HG03139 (cell line): ENCODE results near the gene OSBP.
"Not testable (repeated sequence)": the region's sequence is repeated elsewhere in the genome, so short reads cannot be mapped to it uniquely, and the experiment has no call there.

ENCODE experiments used
- ATAC-seq: cut with Tn5 transposase; IDR thresholded peaks from one replicate; pipeline ENCODE4 v1.9.1; 2021; ENCODE audit not compliant: unreplicated experiment

The OSBP gene, protein sequence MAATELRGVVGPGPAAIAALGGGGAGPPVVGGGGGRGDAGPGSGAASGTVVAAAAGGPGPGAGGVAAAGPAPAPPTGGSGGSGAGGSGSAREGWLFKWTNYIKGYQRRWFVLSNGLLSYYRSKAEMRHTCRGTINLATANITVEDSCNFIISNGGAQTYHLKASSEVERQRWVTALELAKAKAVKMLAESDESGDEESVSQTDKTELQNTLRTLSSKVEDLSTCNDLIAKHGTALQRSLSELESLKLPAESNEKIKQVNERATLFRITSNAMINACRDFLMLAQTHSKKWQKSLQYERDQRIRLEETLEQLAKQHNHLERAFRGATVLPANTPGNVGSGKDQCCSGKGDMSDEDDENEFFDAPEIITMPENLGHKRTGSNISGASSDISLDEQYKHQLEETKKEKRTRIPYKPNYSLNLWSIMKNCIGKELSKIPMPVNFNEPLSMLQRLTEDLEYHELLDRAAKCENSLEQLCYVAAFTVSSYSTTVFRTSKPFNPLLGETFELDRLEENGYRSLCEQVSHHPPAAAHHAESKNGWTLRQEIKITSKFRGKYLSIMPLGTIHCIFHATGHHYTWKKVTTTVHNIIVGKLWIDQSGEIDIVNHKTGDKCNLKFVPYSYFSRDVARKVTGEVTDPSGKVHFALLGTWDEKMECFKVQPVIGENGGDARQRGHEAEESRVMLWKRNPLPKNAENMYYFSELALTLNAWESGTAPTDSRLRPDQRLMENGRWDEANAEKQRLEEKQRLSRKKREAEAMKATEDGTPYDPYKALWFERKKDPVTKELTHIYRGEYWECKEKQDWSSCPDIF

DNA sequence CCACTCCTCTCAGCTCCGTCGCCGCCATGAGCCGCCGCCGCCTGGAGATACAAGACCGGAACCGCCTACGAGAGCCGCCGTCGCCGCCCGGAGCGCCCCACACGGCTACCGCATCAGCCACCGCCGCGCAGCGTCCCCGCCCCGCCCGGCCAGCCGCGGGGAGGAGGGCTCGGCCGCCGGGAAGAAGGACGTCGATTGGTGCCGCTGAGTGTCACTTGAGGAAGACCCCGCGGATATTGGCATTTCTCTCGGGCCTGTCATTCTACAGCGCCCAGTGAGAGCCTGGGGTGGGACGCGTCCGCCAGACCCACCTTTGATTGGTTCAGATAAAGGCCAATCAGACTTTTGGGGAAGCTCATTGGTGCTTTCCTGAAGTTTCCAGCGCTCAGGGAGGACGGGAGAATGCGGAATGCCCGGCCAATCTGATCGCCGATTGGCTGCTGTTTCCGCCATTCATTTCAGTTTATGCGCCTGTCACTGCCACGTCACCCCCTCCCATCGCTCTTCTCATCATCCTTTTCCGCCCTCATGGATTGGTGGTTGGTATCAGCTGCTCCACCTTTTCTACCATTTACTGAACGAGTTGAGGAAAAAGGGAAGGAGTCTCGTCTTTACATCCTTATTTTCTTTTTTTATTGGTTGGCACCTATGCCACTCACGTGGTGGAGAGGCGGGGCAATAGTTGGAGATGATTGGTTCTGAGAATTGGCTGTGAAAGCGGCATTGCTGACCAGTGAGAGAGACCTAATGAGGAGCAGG lies at the start of gene OSBP:
TSS of gene OSBP (minus strand) at position 138 of the 759 bp plus-strand sequence. CDS start at position 28, 110 bp downstream.
- ATAC-seq, result peak; percentile 79

DNA sequence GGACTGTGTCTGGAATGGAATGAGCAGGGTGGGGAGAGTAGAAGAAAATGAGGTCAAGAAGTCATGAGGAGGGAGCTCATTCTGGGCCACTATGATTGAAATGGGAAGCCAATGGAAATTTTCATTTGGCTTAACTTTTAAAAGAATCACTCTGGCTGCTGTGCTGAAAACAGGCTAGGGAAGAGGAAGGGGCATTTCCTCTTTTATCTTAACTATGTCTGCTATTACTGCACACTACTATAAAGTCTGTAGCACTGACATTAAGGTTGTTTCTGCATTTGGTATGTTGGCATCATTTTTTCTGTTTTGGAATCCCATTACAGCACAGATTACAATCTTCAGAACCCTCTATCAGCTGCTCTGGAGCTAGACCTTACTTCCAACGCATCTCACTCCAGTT lies 45.0 kb upstream of the OSBP start:
- ATAC-seq, result no peak

- no peak for ATAC-seq
Observed at GRCh38 chr11:59659981-59660380, 44.4 kb upstream of the OSBP start.

- no peak for ATAC-seq
Observed at GRCh38 chr11:59658036-59658435, 42.5 kb upstream of the OSBP start.

- no peak for ATAC-seq
Observed at GRCh38 chr11:59654893-59655292, 39.3 kb upstream of the OSBP start.

- no peak for ATAC-seq
Observed at GRCh38 chr11:59647245-59647980, 31.8 kb upstream of the OSBP start.

DNA sequence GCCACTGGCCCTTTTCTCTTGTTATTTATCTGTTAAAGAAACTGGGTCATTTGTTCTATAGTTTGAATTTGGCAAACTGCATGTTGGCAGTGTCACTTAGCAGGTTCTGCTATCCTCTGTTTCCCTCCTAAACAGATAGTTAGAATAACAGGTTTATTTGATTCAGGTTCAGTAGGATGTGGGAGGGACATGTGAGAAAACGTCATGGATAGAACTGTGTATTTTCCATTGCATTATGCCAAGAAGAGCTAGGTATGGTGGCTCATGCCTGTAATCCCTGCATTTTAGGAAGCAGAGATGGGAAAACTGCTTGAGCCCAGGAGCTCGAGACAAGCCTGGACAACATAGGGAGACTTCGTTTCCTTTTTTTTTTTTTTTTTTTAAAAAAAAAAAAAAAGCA lies 29.0 kb upstream of the OSBP start:
- no peak for ATAC-seq

DNA sequence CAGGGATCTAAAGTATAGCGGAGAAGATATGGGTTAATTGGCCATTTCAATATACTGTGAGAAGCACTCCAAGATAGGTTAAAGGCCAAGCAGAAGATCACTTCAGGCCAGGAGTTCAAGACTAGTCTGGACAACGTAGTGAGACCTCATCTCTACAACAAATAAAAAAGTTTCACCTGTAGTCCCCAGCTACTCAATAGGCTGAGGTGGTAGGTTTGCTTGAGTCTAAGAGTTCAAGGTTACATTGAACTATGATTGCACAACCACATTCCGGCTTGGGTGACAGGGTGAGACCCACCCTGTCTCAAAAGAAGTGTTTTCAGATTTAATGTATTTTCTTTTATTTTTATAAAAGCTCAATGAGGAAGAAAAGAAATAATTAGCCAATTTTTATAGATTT lies 27.8 kb upstream of the OSBP start:
- ATAC-seq, result no peak

DNA sequence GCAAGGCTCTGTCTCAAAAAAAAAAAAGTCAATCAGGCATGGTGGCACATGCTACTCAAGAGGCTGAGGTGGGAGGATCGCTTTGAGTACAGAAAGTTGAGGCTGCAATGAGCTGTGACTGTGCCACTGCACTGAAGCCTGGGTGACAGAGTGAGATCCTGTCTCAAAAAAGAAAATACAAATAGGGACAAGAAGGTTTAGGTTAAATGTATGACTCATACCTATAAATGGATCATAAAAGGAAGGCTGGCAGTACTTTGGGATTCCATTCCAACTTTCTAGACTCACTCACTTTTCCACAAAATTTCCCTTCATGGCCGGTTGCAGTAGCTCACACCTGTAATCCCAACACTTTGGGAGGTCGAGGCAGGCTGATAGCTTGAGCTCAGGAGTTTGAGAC lies 25.6 kb upstream of the OSBP start:
- ATAC-seq, result no peak

- no peak for ATAC-seq
Observed at GRCh38 chr11:59630493-59630892, 14.9 kb upstream of the OSBP start.

GRCh38 chr11:59629996-59630395 lies 14.4 kb upstream of the OSBP start:
- ATAC-seq, result no peak

DNA sequence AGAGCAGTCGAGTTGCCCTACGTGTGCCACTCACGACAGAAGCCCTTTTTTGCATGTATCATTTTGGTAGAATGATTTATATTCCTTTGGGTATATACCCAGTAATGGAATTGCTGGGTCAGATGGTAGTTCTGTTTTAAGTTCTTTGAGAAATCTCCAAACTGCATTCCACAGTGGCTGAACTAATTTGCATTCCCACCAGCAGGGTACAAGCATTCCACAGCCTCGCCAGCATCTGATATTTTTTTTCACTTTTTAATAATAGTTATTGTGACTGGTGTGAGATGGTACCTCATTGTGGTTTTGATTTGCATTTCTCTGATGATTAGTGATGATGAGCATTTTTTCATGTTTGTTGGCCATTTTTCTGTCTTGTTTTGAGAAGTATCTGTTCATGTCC lies 11.4 kb upstream of the OSBP start:
- not testable (repeated sequence) for ATAC-seq

- ATAC-seq, result no peak
Observed at GRCh38 chr11:59625703-59626102, 10.1 kb upstream of the OSBP start.

DNA sequence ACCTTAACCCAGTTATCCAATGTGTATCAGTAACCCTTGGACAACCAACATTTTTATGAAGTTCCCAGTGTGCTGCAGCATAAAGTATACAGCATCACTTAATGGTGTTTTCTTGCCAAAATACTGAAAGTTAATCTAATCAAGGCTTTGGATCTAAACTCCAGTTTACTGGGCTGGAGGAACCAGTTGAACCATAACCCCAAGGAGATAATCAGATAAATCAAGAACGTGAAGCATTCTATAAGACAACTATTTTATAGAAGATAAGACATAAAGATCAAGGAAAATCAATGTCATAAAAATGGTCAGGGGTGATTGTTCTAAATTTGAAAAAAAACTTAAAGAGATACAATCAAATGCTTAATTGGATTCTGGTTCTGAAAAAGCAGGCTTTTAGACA lies 2.3 kb upstream of the OSBP start:
- no peak for ATAC-seq

DNA sequence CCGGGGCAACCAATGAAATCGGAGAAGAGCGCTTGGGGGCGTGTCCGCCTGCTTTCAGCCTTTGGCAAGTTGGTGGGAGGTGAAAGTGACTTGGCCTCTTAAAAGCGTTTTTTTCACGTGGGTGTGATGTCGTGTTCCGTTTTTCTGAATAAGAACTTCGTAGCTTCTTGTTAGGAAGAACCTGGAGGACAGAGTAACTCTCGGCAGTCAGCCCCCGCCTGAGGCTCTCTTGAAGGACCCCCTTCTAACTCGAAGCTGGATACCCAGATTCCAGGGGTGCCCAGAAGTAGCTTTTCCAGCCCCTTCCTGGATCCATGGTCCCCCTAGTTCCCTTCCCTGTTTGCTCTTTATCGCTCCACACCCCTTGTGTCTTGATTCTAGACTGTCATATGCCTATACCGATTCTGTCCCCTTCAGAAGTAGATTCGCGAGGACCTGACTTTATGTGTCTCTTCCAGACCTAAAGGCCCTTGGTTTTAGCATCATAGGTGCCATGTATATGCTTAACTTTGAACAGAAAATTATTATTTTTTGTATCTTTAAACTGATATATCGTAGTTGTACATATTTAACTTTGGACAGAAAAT lies 915 bp upstream of the OSBP start:
- no peak for ATAC-seq

GRCh38 chr11:59615120-59615636 lies 396 bp downstream of the OSBP start:
- peak; percentile 14 for ATAC-seq

- ATAC-seq, result no peak
Observed at GRCh38 chr11:59614277-59615119, 1.1 kb downstream of the OSBP start.

GRCh38 chr11:59611570-59612565 lies 3.7 kb downstream of the OSBP start:
- no peak for ATAC-seq
